GM23338 (cell line): ENCODE results near the gene IQUB. TPM values are rescaled to one million over a fixed set of nuclear protein-coding genes. Genes with fewer than 3 reads are reported as not detected.

Source experiments
- ATAC-seq: fragments of 200-7000 bp; cut with Tn5 transposase; 3 replicates; pipeline ENCODE4 v1.9.1; 2020
- DNase-seq: peaks from one replicate; pipeline ENCODE4 v3.0.0-alpha.2; 2015; ENCODE audit warnings: low spot score
- H2AFZ ChIP-seq: fragments of 200-600 bp; sonication (generic); 2 replicates; pipeline ENCODE4 v1.8.0; 2016; ENCODE audit warnings: antibody characterized with exemption, mild to moderate bottlenecking, moderate library complexity
- H3F3A ChIP-seq: fragments of 200-600 bp; sonication (generic); replicated peaks from 2 replicates; pipeline ENCODE4 v1.8.0; 2017; ENCODE audit warnings: antibody characterized with exemption, mixed run types, low read depth
- H3K27ac ChIP-seq: fragments of 200-600 bp; sonication (generic); 2 replicates; pipeline ENCODE4 v1.6.1; 2016; ENCODE audit warnings: low read depth
- H3K27me3 ChIP-seq: fragments of 200-600 bp; sonication (generic); 2 replicates; pipeline ENCODE4 v1.8.0; 2016; ENCODE audit warnings: mild to moderate bottlenecking, mixed run types, moderate library complexity; ENCODE audit not compliant: insufficient read depth
- H3K36me3 ChIP-seq: fragments of 200-600 bp; sonication (generic); 2 replicates; pipeline ENCODE4 v1.8.0; 2016; ENCODE audit warnings: mild to moderate bottlenecking; ENCODE audit not compliant: insufficient read depth
- H3K4me1 ChIP-seq: fragments of 200-600 bp; sonication (generic); 2 replicates; pipeline ENCODE4 v1.8.0; 2016; ENCODE audit warnings: mild to moderate bottlenecking, moderate library complexity; ENCODE audit not compliant: insufficient read depth
- H3K4me2 ChIP-seq: fragments of 200-600 bp; sonication (generic); 2 replicates; pipeline ENCODE4 v1.7.1; 2017; ENCODE audit warnings: mixed run types
- H3K4me3 ChIP-seq: fragments of 200-600 bp; sonication (generic); 2 replicates; pipeline ENCODE4 v1.6.1; 2016; ENCODE audit warnings: mixed run types
- H3K79me2 ChIP-seq: fragments of 200-600 bp; sonication (generic); replicated peaks from 2 replicates; pipeline ENCODE4 v1.8.0; 2017; ENCODE audit warnings: mild to moderate bottlenecking; ENCODE audit not compliant: insufficient read depth
- H3K9me2 ChIP-seq: fragments of 200-600 bp; sonication (generic); 2 replicates; pipeline ENCODE4 v1.8.0; 2017; ENCODE audit not compliant: insufficient read depth
- H4K20me1 ChIP-seq: fragments of 200-600 bp; sonication (generic); replicated peaks from 2 replicates; pipeline ENCODE4 v1.8.0; 2017; ENCODE audit warnings: mild to moderate bottlenecking; ENCODE audit not compliant: insufficient read depth
- H3K27ac Mint-ChIP-seq: 2 replicates; pipeline ENCODE4 v1.8.0; 2020; ENCODE audit warnings: inconsistent platforms, mild to moderate bottlenecking, moderate library complexity, mixed read lengths
- H3K27me3 Mint-ChIP-seq: 3 replicates; pipeline ENCODE4 v1.8.0; 2022; ENCODE audit warnings: low read depth, mild to moderate bottlenecking, moderate library complexity, mixed read lengths, inconsistent platforms; ENCODE audit not compliant: insufficient read depth, poor library complexity
- H3K36me3 Mint-ChIP-seq: 3 replicates; pipeline ENCODE4 v1.8.0; 2021; ENCODE audit warnings: low read depth, mild to moderate bottlenecking, inconsistent platforms, moderate library complexity, mixed read lengths
- H3K4me1 Mint-ChIP-seq: 3 replicates; pipeline ENCODE4 v1.8.0; 2020; ENCODE audit warnings: mild to moderate bottlenecking, inconsistent platforms, mixed read lengths
- H3K4me3 Mint-ChIP-seq: 3 replicates; pipeline ENCODE4 v1.8.0; 2021; ENCODE audit warnings: moderate library complexity, mild to moderate bottlenecking, inconsistent platforms, mixed read lengths
- H3K9me3 Mint-ChIP-seq: 3 replicates; pipeline ENCODE4 v1.8.0; 2020; ENCODE audit warnings: moderate library complexity, mild to moderate bottlenecking, inconsistent platforms, mixed read lengths
- CREB1 ChIP-seq: fragments of 250-450 bp; sonication (Bioruptor Pico); IDR thresholded peaks from 2 replicates; pipeline ENCODE4 v1.5.0; 2020; ENCODE audit warnings: low read depth, mild to moderate bottlenecking, moderate library complexity
- CTCF ChIP-seq, 2 experiments: fragments of 200-600 bp in 1 of 2; sonication (generic) in 1 of 2; conservative IDR thresholded peaks; 2 replicates each; pipeline versions ENCODE4 v1.5.1 to v1.6.1; 2016 to 2017; ENCODE audit warnings: antibody characterized with exemption in 2 of 2, low read depth in 2 of 2, mild to moderate bottlenecking in 2 of 2, moderate library complexity in 1 of 2
- POLR2AphosphoS5 ChIP-seq: IDR thresholded peaks from 2 replicates; pipeline ENCODE4 v1.6.1; 2016; ENCODE audit warnings: antibody characterized with exemption, low read depth
- REST ChIP-seq: IDR thresholded peaks from one replicate; pipeline ENCODE4 v1.6.1; 2018; ENCODE audit warnings: antibody characterized with exemption; ENCODE audit not compliant: unreplicated experiment
- STAT1 ChIP-seq: IDR thresholded peaks from one replicate; pipeline ENCODE4 v1.6.1; 2016; ENCODE audit warnings: antibody characterized with exemption; ENCODE audit not compliant: unreplicated experiment
- ZNF114 ChIP-seq: fragments of 250-450 bp; sonication (Bioruptor Pico); IDR thresholded peaks from 2 replicates; pipeline ENCODE4 v1.5.0; 2020; ENCODE audit warnings: mild to moderate bottlenecking, moderate library complexity
- ZNF331 ChIP-seq: fragments of 250-450 bp; sonication (Bioruptor Pico); IDR thresholded peaks from 2 replicates; pipeline ENCODE4 v1.5.0; 2020; ENCODE audit warnings: low read depth, mild to moderate bottlenecking, moderate library complexity
- polyA plus RNA-seq: library from polyadenylated mRNA; unstranded; fragments of >200 nt; fragmentation: Nextera tagmentation; extraction: Ambion mirVana; gene quantifications from 2 replicates; pipeline ENCODE4 v1.2.1, GENCODE V29; 2016
- total RNA-seq: library from RNA; depleted of rRNA; stranded (reverse); fragments of >200 nt; shearing (Covaris generic); gene quantifications from 2 replicates; pipeline ENCODE4 v1.2.3, GENCODE V29; 2014

Gene IQUB
- total and polyA plus RNA-seq, 2 experiments from 2014 or later: 0.79 to 1.1 TPM

GRCh38 chr7:123498031-123498430 is 36.4 kb downstream of the IQUB start (continued):
- TF ChIP-seq CREB1 (CRISPR knock-in tag) (no peak), CTCF (conservative IDR thresholded peaks at IDR 0.05; ENCODE audit: low read depth in 2 of 2) (no peak), REST (no peak), ZNF331 (no peak), ZNF114 (CRISPR knock-in tag) (no peak), POLR2AphosphoS5 (no peak)

- H3K36me3 Mint-ChIP-seq: no peaks in the 10 kb centered on the region
- Histone ChIP-seq H3K9me2 (0 out of 2 replicates have a peak, but pooled peaks cover under 1% of the 10 kb centered on the region), H2AFZ (no peak overlapping the region), H3K4me2 (no peak overlapping the region), H3K4me3 (no peak overlapping the region), H3K27me3 (no peaks in the 10 kb centered on the region), H3K27ac (no peak overlapping the region), H3F3A (no peaks in the 10 kb centered on the region), H3K4me1 (0 out of 2 replicates have a peak, but pooled peaks cover 4% of the 10 kb centered on the region), H3K79me2 (no peaks in the 10 kb centered on the region), H3K36me3 (no peaks in the 10 kb centered on the region), H4K20me1 (no peaks in the 10 kb centered on the region)
- no peaks in the 10 kb centered on the region for H3K9me3 Mint-ChIP-seq
- TF ChIP-seq CTCF (conservative IDR thresholded peaks at IDR 0.05; ENCODE audit: low read depth in 2 of 2) (peak in 1 of 2 experiments; percentile 89; a peak in 3 of 4 replicates), STAT1 (no peak)
- ATAC-seq (no peak), DNase-seq (peak; percentile 53)
- H3K27ac Mint-ChIP-seq: no peak overlapping the region
- H3K4me3 Mint-ChIP-seq: no peak overlapping the region
- no peaks in the 10 kb centered on the region for H3K27me3 Mint-ChIP-seq
- H3K4me1 Mint-ChIP-seq: peaks cover 10% of the 10 kb centered on the region; the same call in 2 of the 3 replicates
Observed at GRCh38 chr7:123494193-123494796, 40.1 kb downstream of the IQUB start.
